Measurements from ENCODE around the gene RALA. TPM values are rescaled to one million over a fixed set of nuclear protein-coding genes. Genes with fewer than 3 reads are reported as not detected.

RALA gene
- total and polyA plus RNA-seq, 10 of the 15 experiments (the other 5 are each of a cell fraction or from before 2014, with no cell fraction given): 7.5 to 53.3 (median 23.1) TPM

DNA sequence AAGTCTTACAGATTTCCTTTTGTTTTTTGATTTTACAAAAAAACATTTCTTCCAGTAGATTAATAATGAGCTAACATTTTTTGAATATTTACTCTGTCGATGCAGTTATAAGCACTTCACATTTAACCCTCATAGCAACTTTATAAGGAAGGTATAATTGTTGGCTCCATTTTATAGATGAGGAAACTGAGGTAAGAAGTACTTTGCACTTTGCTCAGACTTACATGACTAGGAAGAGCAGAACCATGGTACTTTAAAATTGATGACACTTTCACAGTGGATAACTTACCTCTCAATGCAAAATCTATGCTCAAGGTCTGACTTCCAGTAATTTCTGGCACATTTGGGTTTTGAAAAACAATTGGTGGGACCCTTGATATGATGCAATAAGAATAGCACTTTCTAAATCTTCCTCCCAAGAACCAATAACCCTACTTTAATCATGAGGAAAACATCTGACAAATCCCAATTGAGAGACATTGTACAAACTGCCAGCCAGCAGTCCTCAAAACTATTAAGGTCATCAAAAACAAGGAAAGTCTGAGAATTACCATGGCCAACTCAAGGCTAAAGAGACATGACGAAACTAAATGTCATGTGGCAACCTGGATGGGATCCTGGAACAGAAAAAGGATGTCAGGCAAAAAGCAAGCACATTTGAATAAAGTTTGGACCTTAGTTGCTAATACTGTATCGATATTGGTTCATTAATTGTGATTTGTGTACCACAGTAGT lies 72.6 kb downstream of the RALA start:
- H3K36me3 ChIP-seq (ENCODE audit: control insufficient read depth in 2 of 2, insufficient read depth in 2 of 2, low read length in 1 of 2): peaks cover 0 to 5% of the 10 kb centered on the region in 2 experiments; a peak in 2 of 4 replicates
- RAD21 ChIA-PET (ENCODE audit: unreplicated experiment): no interaction called here
- H3K27me3 ChIP-seq (replicated peaks in 1 of 2; ENCODE audit: control insufficient read depth in 2 of 2, insufficient read depth in 2 of 2, low read length in 1 of 2): no peaks in the 10 kb centered on the region
- no peak overlapping the region for H3K9ac ChIP-seq (ENCODE audit: control insufficient read depth, insufficient read depth, low read length)
- no peak overlapping the region for H2AFZ ChIP-seq (ENCODE audit: control insufficient read depth, low read depth, low read length)
- no peak overlapping the region for H3K27ac ChIP-seq (ENCODE audit: control insufficient read depth, insufficient read depth)
- H3K4me3 ChIP-seq: no peak overlapping the region
- ATAC-seq: no peak
- no peak for TF ChIP-seq YY1 (IDR thresholded peaks at IDR 0.05; ENCODE audit: low read depth, low read length)
- TF ChIP-seq, protein P1, sequence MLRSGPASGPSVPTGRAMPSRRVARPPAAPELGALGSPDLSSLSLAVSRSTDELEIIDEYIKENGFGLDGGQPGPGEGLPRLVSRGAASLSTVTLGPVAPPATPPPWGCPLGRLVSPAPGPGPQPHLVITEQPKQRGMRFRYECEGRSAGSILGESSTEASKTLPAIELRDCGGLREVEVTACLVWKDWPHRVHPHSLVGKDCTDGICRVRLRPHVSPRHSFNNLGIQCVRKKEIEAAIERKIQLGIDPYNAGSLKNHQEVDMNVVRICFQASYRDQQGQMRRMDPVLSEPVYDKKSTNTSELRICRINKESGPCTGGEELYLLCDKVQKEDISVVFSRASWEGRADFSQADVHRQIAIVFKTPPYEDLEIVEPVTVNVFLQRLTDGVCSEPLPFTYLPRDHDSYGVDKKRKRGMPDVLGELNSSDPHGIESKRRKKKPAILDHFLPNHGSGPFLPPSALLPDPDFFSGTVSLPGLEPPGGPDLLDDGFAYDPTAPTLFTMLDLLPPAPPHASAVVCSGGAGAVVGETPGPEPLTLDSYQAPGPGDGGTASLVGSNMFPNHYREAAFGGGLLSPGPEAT (IDR thresholded peaks at IDR 0.05; ENCODE audit: low read depth): no peak
- TF ChIP-seq, protein P2, sequence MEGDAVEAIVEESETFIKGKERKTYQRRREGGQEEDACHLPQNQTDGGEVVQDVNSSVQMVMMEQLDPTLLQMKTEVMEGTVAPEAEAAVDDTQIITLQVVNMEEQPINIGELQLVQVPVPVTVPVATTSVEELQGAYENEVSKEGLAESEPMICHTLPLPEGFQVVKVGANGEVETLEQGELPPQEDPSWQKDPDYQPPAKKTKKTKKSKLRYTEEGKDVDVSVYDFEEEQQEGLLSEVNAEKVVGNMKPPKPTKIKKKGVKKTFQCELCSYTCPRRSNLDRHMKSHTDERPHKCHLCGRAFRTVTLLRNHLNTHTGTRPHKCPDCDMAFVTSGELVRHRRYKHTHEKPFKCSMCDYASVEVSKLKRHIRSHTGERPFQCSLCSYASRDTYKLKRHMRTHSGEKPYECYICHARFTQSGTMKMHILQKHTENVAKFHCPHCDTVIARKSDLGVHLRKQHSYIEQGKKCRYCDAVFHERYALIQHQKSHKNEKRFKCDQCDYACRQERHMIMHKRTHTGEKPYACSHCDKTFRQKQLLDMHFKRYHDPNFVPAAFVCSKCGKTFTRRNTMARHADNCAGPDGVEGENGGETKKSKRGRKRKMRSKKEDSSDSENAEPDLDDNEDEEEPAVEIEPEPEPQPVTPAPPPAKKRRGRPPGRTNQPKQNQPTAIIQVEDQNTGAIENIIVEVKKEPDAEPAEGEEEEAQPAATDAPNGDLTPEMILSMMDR (IDR thresholded peaks at IDR 0.05 in 2 of 3, conservative IDR thresholded peaks at IDR 0.05 in 1 of 3; ENCODE audit: control insufficient read depth in 2 of 3, extremely low read depth in 1 of 3, insufficient read depth in 1 of 3, low read depth in 3 of 3, low read length in 3 of 3): no peak
- no peak for TF ChIP-seq TCF12 (IDR thresholded peaks at IDR 0.05; ENCODE audit: low read depth, low read length)
- no peak for TF ChIP-seq NBN (IDR thresholded peaks at IDR 0.05)
- TF ChIP-seq FOS (IDR thresholded peaks at IDR 0.05; ENCODE audit: borderline replicate concordance, extremely low read depth, insufficient read length): no peak
- no peak for TF ChIP-seq ZZZ3 (IDR thresholded peaks at IDR 0.05; ENCODE audit: control insufficient read depth, insufficient read length, low read depth)
- no peak for TF ChIP-seq E2F8 (IDR thresholded peaks at IDR 0.05; ENCODE audit: low read depth, partially characterized antibody)
- TF ChIP-seq NFXL1 (IDR thresholded peaks at IDR 0.05; ENCODE audit: borderline replicate concordance): no peak
- no peak for TF ChIP-seq HDAC2 (IDR thresholded peaks at IDR 0.05)
- 97% methylated on average over 3 of the region's 3 CpGs for WGBS (ENCODE audit: insufficient coverage, insufficient replicate concordance, low lambda C conversion rate, missing lambda C conversion rate)
- no peak for DNase-seq (ENCODE audit: low read depth, low spot score)
- no peaks in the 10 kb centered on the region for H3K9me3 ChIP-seq (replicated peaks; ENCODE audit: control insufficient read depth, insufficient read depth, low read length)
- H4K20me1 ChIP-seq (ENCODE audit: control insufficient read depth, insufficient read depth): no peaks in the 10 kb centered on the region
- BruUV-seq (replicated peaks): no TSS peak
- in situ Hi-C loops (cut with MboI): no loop called here
- H3K4me1 ChIP-seq (ENCODE audit: control insufficient read depth, insufficient read depth, low read length): no peaks in the 10 kb centered on the region
- CTCF ChIA-PET: interaction anchor here (0.9 kb wide), 1 partner anchor 116 kb away, joined by 3 read pairs; no protein-coding TSS in a partner anchor
- POLR2A ChIA-PET: no interaction called here
- H3K4me2 ChIP-seq (ENCODE audit: control insufficient read depth, insufficient read depth): no peak overlapping the region
- H3K79me2 ChIP-seq (ENCODE audit: control insufficient read depth, insufficient read depth, low read length): no peaks in the 10 kb centered on the region
- SMC1A ChIA-PET (ENCODE audit: uncharacterized antibody, unreplicated experiment): interaction anchor here (1.0 to 1.5 kb wide), 2 partner anchors 8 to 107 kb away, joined by 3 to 5 read pairs; no protein-coding TSS in a partner anchor
- FAIRE-seq: no peak
- intact Hi-C loops (cut with micrococcal nuclease; ENCODE audit: unreplicated experiment): no loop called here
